Peyer's patch (tissue), 4 donors: ENCODE measurements around the gene PTPN14. TPM values are rescaled to one million over a fixed set of nuclear protein-coding genes. Genes with fewer than 3 reads are reported as not detected.

Experiments used
- DNase-seq, 3 donors: peaks; one replicate each; pipeline ENCODE4 v3.0.0-alpha.2; 2017 to 2019
- H3K27ac ChIP-seq, 4 donors: fragments of 200-600 bp; sonication (generic); one replicate each; pipeline ENCODE4 v1.5.1; 2016 to 2019
- H3K27me3 ChIP-seq, 2 donors: fragments of 200-600 bp; sonication (generic); one replicate each; pipeline ENCODE4 v1.5.1; 2019
- H3K36me3 ChIP-seq, 3 donors: fragments of 200-600 bp; sonication (generic); one replicate each; pipeline ENCODE4 v1.5.1; 2016 to 2019
- H3K4me1 ChIP-seq, 4 donors: fragments of 200-600 bp; sonication (generic); one replicate each; pipeline ENCODE4 v1.5.1; 2016 to 2019
- H3K4me3 ChIP-seq, 4 donors: fragments of 200-600 bp; sonication (generic); 1 replicate in 3 of 4; 2 replicates in 1 of 4; pipeline ENCODE4 v1.5.1; 2016 to 2019; ENCODE audit warnings: mild to moderate bottlenecking in 1 of 4
- H3K9me3 ChIP-seq, 4 donors: fragments of 200-600 bp; sonication (generic); one replicate each; pipeline ENCODE4 v1.5.1; 2016 to 2019; ENCODE audit warnings: mild to moderate bottlenecking in 1 of 4
- CTCF ChIP-seq, 6 experiments: fragments of 450-650 bp in 4 of 6; fragments of 200-600 bp in 2 of 6; sonication (generic) in 1 of 6; IDR thresholded peaks; one replicate each; pipeline ENCODE4 v1.5.1; 2017 to 2019; ENCODE audit warnings: antibody characterized with exemption in 6 of 6, mild to moderate bottlenecking in 3 of 6, moderate library complexity in 1 of 6
- POLR2A ChIP-seq, 2 donors: fragments of 450-650 bp; IDR thresholded peaks; one replicate each; pipeline ENCODE4 v1.5.1; 2017; ENCODE audit warnings: antibody characterized with exemption in 2 of 2, mild to moderate bottlenecking in 2 of 2, moderate library complexity in 2 of 2
- total RNA-seq, 4 donors: library from RNA; depleted of rRNA; stranded (reverse); fragments of >200 nt; gene quantifications; one replicate each; pipeline ENCODE4 v1.1.0, GENCODE V29; 2016

PTPN14 gene
- total RNA-seq, 4 donors from 2014 or later: 1.9 to 6.6 (median 4.2) TPM

DNA sequence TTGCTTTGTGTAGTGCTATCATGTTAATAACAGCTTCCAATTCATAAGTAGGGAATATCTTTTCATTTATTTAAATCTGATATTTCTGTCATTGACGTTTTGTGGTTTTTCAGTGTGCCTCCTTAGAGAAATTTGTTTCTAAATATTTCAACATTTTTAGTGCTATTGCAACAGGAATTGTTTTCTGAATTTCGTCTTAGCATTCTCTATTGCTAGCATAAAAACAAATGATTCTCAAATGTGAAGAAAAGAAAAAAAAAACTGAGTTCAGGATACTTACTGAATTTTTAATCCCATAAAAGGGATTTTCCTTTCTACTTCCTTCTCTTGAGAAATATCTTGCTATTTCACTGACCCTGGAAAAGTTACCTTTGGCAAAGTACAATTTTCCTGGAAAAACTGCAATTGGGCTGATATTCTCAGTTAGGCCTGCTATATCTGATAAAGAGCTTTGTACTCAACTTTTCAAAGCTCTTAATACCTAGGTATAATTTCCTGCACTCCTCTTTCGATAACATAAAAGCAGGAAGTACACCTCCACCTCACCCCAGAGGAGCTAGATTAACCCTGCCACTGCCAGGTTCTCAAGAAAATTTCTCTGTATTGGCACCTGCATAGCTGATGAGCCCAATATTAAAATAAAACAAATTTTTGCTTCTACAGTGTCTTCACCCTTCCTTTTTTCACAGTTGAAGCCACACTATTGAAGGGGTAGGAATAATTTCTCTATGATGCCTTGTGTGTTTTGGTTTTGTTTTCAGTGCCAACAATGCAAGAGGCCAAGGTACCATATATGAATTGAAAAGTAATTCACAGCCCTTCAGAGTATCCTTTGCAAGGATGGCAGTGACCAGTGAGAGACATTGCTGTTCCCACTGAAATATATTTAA is 35.6 kb downstream of the PTPN14 start:
- no peak overlapping the region for H3K4me3 ChIP-seq
- no peaks in the 10 kb centered on the region for H3K36me3 ChIP-seq
- no peak overlapping the region for H3K27ac ChIP-seq
- H3K9me3 ChIP-seq: no peaks in the 10 kb centered on the region
- peaks cover 0 to 18% (median 0%) of the 10 kb centered on the region in 4 donors for H3K4me1 ChIP-seq
- no peak for DNase-seq
- no peaks in the 10 kb centered on the region for H3K27me3 ChIP-seq
- no peak for TF ChIP-seq POLR2A (IDR thresholded peaks at IDR 0.05)

DNA sequence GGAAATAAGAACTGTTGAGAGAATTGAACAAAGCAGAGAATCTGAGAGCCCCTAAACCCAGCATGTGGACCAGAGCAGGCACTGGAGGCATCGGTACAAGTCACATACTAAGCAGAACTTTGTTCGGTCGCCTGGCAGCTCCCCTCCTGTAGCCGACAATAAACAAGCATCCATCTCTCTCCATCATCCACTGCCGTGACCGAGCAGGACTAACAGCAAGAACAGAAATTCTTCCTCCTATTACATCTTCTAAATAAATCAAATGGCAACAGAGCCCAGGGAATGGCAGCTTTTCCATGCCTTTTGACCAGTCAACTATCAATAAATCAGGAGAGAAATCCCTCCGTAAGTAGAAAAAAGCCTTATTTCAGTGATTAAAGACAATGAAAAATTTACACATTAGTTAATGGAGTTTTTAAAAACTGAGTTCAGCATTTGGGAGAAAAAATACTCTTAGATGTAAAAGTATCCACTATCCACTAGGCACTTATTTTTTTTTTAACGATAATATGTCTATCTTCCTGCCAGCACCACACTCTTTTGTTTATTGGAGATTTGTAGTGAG is 36.5 kb downstream of the PTPN14 start:
- H3K4me3 ChIP-seq: no peak overlapping the region
- no peak for TF ChIP-seq POLR2A (IDR thresholded peaks at IDR 0.05)
- no peak for TF ChIP-seq CTCF (IDR thresholded peaks at IDR 0.05)
- peaks cover 0 to 18% (median 0%) of the 10 kb centered on the region in 4 donors for H3K4me1 ChIP-seq
- H3K27me3 ChIP-seq: no peaks in the 10 kb centered on the region
- no peaks in the 10 kb centered on the region for H3K9me3 ChIP-seq
- no peaks in the 10 kb centered on the region for H3K36me3 ChIP-seq
- H3K27ac ChIP-seq: no peak overlapping the region
- DNase-seq: no peak

- H3K36me3 ChIP-seq: no peaks in the 10 kb centered on the region
- H3K27ac ChIP-seq: no peak overlapping the region
- no peaks in the 10 kb centered on the region for H3K27me3 ChIP-seq
- no peak overlapping the region for H3K4me3 ChIP-seq
- peaks cover 0 to 18% (median 0%) of the 10 kb centered on the region in 4 donors for H3K4me1 ChIP-seq
- no peaks in the 10 kb centered on the region for H3K9me3 ChIP-seq
- TF ChIP-seq POLR2A (IDR thresholded peaks at IDR 0.05): no peak
- TF ChIP-seq CTCF (IDR thresholded peaks at IDR 0.05): no peak
- DNase-seq: no peak
These were observed 37.2 kb downstream of the PTPN14 start for GRCh38 chr1:214514032-214514818.

DNA sequence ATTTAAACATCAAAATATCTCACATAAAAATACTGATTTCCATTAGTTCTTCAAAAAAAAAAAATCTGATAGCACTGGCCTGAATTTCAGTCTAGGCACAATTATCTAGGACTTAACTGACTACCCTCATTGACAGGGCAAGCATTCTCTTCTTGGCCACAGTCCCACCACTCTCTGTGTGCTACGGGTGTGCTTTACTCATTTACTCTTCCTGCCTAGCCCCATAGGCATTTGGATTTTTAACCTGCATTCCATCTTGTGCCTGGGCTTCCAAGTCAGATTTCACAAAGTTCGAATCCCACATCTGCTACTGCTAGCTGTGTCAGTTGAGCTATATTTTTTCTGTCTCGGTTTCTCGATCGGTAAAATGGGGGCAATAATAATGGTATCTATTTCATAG is 38.0 kb downstream of the PTPN14 start:
- TF ChIP-seq POLR2A (IDR thresholded peaks at IDR 0.05) (no peak), CTCF (IDR thresholded peaks at IDR 0.05) (no peak)
- Histone ChIP-seq H3K36me3 (no peaks in the 10 kb centered on the region), H3K4me1 (peaks cover 0 to 18% (median 0%) of the 10 kb centered on the region in 4 donors), H3K4me3 (no peak overlapping the region), H3K27ac (no peak overlapping the region), H3K27me3 (no peaks in the 10 kb centered on the region), H3K9me3 (no peaks in the 10 kb centered on the region)
- DNase-seq: no peak

DNA sequence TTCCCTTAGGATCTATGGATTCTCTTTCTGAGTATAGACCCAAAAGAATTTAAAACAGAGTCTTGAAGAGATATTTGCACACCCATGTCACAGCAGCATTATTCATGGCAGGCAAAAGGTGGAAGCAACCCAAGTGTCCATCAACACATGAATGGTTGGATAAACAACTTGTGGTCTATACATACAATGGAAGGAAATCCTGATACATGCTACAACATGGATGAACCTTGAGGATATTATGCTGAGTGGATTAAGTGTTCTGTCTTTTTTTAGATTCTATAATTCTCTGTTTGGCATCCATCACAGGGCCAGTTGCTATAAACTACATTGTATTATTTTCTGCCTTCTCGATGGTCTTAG is 39.8 kb downstream of the PTPN14 start:
- Histone ChIP-seq H3K4me1 (peaks cover 0 to 19% (median 0%) of the 10 kb centered on the region in 4 donors), H3K9me3 (no peaks in the 10 kb centered on the region), H3K27me3 (no peaks in the 10 kb centered on the region), H3K27ac (no peak overlapping the region), H3K36me3 (no peaks in the 10 kb centered on the region), H3K4me3 (no peak overlapping the region)
- DNase-seq: no peak
- TF ChIP-seq CTCF (IDR thresholded peaks at IDR 0.05) (no peak), POLR2A (IDR thresholded peaks at IDR 0.05) (no peak)
